Glutamatergic neuron (in vitro differentiated cells): ENCODE measurements around the gene ZSWIM1. TPM values are rescaled to one million over a fixed set of nuclear protein-coding genes. Genes with fewer than 3 reads are reported as not detected.

Source experiments
- DNase-seq: peaks from one replicate; pipeline ENCODE4 v3.0.0; 2022
- H3K27ac Mint-ChIP-seq: one replicate; pipeline ENCODE4 v1.8.0; 2020; ENCODE audit warnings: mild to moderate bottlenecking, mixed read lengths, inconsistent platforms; ENCODE audit not compliant: unreplicated experiment
- H3K27me3 Mint-ChIP-seq: one replicate; pipeline ENCODE4 v1.8.0; 2020; ENCODE audit warnings: mild to moderate bottlenecking, moderate library complexity, mixed read lengths, inconsistent platforms; ENCODE audit not compliant: unreplicated experiment
- H3K36me3 Mint-ChIP-seq: one replicate; pipeline ENCODE4 v1.8.0; 2020; ENCODE audit warnings: mild to moderate bottlenecking, mixed read lengths, inconsistent platforms; ENCODE audit not compliant: unreplicated experiment
- H3K4me1 Mint-ChIP-seq: one replicate; pipeline ENCODE4 v1.8.0; 2020; ENCODE audit warnings: mild to moderate bottlenecking, low read depth, mixed read lengths, inconsistent platforms; ENCODE audit not compliant: unreplicated experiment
- H3K4me3 Mint-ChIP-seq: one replicate; pipeline ENCODE4 v1.8.0; 2020; ENCODE audit warnings: mild to moderate bottlenecking, mixed read lengths, inconsistent platforms; ENCODE audit not compliant: unreplicated experiment
- H3K9me3 Mint-ChIP-seq: one replicate; pipeline ENCODE4 v1.8.0; 2020; ENCODE audit warnings: mild to moderate bottlenecking, moderate library complexity, mixed read lengths, inconsistent platforms; ENCODE audit not compliant: unreplicated experiment
- total RNA-seq: library from RNA; stranded (reverse); fragmentation: NEBNext Ultra II Directional; extraction: Animal tissue kit (Norgen Biotek cat#: 25700); gene quantifications from one replicate; pipeline ENCODE4 v1.2.1, GENCODE V29; 2021; ENCODE audit not compliant: unreplicated experiment
- TF ChIP-seq, protein P1 (sequence below): fragments of 200-600 bp; sonication (generic); IDR thresholded peaks from one replicate; pipeline ENCODE4 v1.5.0; 2021; ENCODE audit not compliant: partially characterized antibody, unreplicated experiment

ZSWIM1 gene
- total RNA-seq, 1 donor from 2014 or later, result 10.2 TPM

DNA sequence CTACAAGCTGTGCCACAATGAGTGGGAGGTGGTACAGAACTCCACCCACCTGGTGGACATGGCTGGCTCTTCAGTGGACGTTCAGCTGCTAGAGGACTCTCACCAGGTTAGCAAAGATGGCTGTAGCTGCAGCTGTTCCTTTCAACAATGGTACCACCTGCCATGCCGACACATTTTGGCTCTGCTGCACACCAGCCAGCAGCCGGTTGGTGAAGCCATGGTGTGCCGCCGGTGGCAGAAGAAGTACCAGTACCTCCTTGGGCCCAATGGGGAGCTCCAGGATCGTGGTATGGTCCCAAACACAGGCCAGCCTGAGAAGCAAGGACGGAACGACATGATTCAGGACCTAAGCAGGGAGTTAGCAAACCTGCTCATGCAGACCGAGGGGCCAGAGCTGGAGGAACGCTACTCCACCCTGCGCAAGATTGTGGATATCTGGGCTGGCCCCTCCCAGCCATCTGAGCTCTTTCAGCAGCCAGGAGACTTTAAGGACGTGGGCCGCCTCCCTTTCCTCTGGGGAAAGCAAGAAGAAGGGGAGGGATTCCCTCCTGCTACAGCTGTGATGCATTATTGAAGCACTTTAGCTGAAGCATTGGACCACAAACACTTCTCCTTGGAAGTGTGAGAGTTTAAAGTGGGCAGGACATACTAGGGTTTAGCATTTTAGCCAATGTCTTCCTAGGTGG, 2.8 kb upstream of the ZSWIM1 start:
- Mint-ChIP-seq H3K9me3 (no peaks in the 10 kb centered on the region), H3K4me3 (no peak overlapping the region), H3K27ac (no peak overlapping the region), H3K4me1 (peaks cover 9% of the 10 kb centered on the region), H3K36me3 (no peaks in the 10 kb centered on the region), H3K27me3 (peaks cover 7% of the 10 kb centered on the region)
- DNase-seq, result no peak
- TF ChIP-seq, protein P1, sequence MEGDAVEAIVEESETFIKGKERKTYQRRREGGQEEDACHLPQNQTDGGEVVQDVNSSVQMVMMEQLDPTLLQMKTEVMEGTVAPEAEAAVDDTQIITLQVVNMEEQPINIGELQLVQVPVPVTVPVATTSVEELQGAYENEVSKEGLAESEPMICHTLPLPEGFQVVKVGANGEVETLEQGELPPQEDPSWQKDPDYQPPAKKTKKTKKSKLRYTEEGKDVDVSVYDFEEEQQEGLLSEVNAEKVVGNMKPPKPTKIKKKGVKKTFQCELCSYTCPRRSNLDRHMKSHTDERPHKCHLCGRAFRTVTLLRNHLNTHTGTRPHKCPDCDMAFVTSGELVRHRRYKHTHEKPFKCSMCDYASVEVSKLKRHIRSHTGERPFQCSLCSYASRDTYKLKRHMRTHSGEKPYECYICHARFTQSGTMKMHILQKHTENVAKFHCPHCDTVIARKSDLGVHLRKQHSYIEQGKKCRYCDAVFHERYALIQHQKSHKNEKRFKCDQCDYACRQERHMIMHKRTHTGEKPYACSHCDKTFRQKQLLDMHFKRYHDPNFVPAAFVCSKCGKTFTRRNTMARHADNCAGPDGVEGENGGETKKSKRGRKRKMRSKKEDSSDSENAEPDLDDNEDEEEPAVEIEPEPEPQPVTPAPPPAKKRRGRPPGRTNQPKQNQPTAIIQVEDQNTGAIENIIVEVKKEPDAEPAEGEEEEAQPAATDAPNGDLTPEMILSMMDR, result no peak

DNA sequence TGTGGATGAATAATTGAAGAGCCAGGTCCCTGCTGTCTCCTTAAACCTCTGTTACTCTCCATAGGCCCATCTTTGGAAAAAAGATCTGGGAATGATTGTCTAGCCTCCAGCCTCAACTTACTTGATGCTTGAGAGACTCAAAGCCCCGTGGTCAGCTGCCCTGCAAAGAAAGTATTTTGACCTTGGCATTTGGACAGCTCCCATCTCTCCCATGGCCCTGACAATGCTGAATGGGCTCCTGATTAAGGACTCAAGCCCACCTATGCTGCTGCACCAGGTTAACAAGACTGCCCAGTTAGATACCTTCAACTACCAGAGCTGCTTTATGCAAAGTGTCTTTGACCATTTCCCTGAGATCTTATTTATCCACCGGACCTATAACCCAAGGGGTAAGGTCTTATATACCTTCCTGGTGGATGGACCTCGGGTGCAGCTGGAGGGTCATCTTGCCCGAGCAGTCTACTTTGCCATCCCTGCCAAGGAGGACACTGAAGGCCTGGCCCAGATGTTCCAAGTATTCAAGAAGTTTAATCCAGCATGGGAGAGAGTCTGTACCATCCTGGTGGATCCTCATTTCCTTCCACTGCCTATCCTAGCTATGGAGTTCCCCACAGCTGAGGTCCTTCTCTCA, 1.6 kb downstream of the ZSWIM1 start:
- peak overlapping the region; percentile 78 for H3K4me3 Mint-ChIP-seq
- TF ChIP-seq, protein P1, result no peak
- H3K36me3 Mint-ChIP-seq, result no peaks in the 10 kb centered on the region
- no peak overlapping the region for H3K27ac Mint-ChIP-seq
- peaks cover 3% of the 10 kb centered on the region for H3K27me3 Mint-ChIP-seq
- H3K9me3 Mint-ChIP-seq, result no peaks in the 10 kb centered on the region
- peaks cover 9% of the 10 kb centered on the region for H3K4me1 Mint-ChIP-seq
- DNase-seq, result no peak

DNA sequence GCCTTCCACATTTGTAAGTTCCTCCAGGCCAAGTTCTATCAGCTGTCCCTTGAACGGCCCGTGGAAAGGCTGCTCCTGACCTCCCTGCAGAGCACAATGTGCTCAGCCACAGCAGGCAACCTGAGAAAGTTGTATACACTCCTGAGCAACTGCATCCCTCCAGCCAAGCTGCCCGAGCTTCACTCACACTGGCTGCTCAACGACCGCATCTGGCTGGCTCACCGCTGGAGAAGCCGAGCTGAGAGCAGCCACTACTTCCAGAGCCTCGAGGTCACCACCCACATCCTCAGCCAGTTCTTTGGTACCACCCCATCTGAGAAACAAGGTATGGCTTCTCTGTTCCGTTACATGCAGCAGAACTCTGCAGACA, 2.1 kb downstream of the ZSWIM1 start:
- Mint-ChIP-seq H3K4me1 (peaks cover 9% of the 10 kb centered on the region), H3K9me3 (no peaks in the 10 kb centered on the region), H3K27ac (no peak overlapping the region), H3K4me3 (no peak overlapping the region), H3K27me3 (peaks cover 3% of the 10 kb centered on the region), H3K36me3 (no peaks in the 10 kb centered on the region)
- DNase-seq, result no peak
- TF ChIP-seq, protein P1, result no peak

DNA sequence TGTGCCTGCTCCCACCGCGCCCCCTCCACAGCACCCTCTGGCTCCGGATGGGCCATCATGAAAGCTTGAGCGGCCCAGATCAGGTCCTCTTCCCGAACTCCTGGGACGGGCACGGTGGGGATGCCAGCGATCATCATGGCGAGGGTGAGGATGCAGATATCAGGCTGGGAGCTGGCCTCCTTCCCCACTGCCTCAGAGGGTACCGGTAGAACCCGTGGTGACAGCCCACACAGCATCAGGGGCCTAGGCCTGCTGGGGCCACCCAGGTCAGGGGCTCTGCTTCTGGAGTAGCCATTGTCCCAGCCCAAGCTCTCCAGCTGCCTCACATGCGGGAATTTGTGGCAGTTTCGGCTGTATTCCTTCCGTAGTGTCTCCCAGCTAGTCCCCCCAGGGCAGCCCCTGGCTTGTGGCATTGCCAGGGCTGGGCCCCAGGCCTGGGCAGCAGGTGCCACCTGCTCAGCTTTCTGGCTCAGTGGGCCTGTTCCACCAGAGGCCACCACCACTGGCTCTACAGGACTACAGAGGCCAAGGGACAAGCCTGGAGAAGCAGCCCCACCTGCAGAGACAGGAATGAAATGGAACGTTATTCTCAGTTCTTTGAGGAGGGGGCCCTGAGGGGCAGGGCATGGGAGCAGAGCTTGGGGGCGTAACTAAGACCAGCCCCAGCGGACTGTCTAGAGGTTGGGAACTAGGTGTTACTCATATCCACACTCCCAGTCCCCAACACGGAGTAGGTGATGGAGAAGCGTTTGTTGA, 5.7 kb downstream of the ZSWIM1 start:
- Mint-ChIP-seq H3K9me3 (peaks cover 5% of the 10 kb centered on the region), H3K4me1 (peaks cover 4% of the 10 kb centered on the region), H3K4me3 (no peak overlapping the region), H3K36me3 (no peaks in the 10 kb centered on the region), H3K27ac (no peak overlapping the region), H3K27me3 (peaks cover 3% of the 10 kb centered on the region)
- TF ChIP-seq, protein P1, result no peak
- no peak for DNase-seq

DNA sequence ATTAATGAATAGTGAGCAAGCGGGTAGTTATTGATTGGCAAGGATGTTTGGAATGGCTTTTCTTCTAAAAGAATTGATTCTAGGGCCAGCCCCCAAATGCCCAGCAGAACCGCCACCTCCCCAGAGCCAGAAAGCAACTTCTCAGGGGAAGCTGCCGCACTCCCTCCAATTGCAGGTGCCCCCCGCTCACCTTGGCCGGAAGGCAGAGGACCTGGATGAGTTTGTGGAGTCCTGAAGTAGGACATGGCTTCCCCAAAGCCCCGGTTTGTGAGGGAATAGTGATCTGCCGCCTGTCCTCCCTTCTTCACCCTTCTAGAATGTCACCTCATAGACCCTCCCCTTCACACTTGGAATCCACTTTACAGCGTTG, 6.3 kb downstream of the ZSWIM1 start, which contains the start of gene SPATA25:
Gene SPATA25, minus strand, starts transcription at position 277 of the 370 bp plus-strand sequence. Its CDS starts 32 bp downstream, at position 245.
- TF ChIP-seq, protein P1, result no peak
- peaks cover 9% of the 10 kb centered on the region for H3K9me3 Mint-ChIP-seq
- H3K4me3 Mint-ChIP-seq, result no peak within 1 kb of the TSS
- peaks cover 1% of the 10 kb centered on the region for H3K4me1 Mint-ChIP-seq
- H3K27me3 Mint-ChIP-seq, result peaks cover 6% of the 10 kb centered on the region
- no peaks in the 10 kb centered on the region for H3K36me3 Mint-ChIP-seq
- no peak within 1 kb of the TSS for H3K27ac Mint-ChIP-seq
- no peak for DNase-seq
